ENCODE data around the gene OR6M1. TPM values are rescaled to one million over a fixed set of nuclear protein-coding genes. Genes with fewer than 3 reads are reported as not detected.

Gene OR6M1
- total and polyA plus RNA-seq, 9 of the 15 experiments (the other 6 are each of a cell fraction or from before 2014, with no cell fraction given), result not detected

DNA sequence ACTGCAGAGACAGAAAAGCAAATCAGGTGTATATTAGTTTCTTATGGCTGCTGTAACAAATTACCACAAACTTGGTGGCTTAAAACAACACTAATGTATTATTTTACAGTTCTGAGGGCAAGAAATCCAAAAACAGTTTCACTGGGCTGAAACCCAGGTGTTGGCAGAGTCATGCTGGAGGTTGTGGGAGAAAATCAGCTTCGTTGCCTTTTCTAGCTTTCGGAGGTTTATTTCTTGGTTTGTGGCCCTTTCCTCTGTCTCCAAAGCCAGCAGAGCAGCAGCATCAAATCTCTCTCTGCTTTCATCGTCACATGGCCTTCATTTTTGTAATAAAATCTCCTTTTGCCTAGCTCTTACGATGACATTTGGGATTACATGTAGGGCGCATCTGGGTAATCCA lies 33.0 kb upstream of the OR6M1 start (continued):
- no peak for TF ChIP-seq JUND (IDR thresholded peaks at IDR 0.05; ENCODE audit: borderline replicate concordance, low read depth, low read length)
- no peak for TF ChIP-seq JUND (tag; IDR thresholded peaks at IDR 0.05; ENCODE audit: borderline replicate concordance, low read depth, low read length)
- no peak for TF ChIP-seq DDX20 (tag; IDR thresholded peaks at IDR 0.05; ENCODE audit: low read depth)
- no peak for TF ChIP-seq TFAM (CRISPR knock-in tag; conservative IDR thresholded peaks at IDR 0.05)
- TF ChIP-seq PHF20 (IDR thresholded peaks at IDR 0.05; ENCODE audit: partially characterized antibody), result no peak
- TF ChIP-seq ARHGAP35 (IDR thresholded peaks at IDR 0.05; ENCODE audit: partially characterized antibody), result no peak
- no peak for TF ChIP-seq ZNF140 (CRISPR knock-in tag; IDR thresholded peaks at IDR 0.05)
- TF ChIP-seq SMAD3 (CRISPR knock-in tag; conservative IDR thresholded peaks at IDR 0.05), result no peak

DNA sequence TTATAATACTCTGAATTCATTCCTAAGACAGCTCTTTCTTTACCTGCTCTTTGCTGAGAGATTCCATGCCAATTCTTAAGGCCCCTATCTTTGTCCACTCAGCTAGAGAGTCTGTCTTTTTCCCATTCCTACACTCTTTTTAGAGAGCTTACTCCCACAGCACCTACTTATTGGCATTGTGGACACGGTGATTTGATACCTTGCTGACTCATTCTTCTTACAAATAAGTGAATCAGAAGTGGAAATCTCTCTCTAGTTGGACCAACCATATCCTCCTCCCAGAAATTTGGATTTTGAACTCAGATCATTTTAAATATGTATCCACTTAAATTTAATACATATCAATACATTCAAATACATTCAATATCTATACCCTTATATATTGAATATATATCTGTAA lies 32.5 kb upstream of the OR6M1 start:
- no peak overlapping the region for H3K9ac ChIP-seq (ENCODE audit: insufficient read depth in 1 of 2, low read depth in 2 of 2, low read length in 2 of 2)
- no TSS peak for BruUV-seq (replicated peaks)
- no peak overlapping the region for H3K27ac ChIP-seq (ENCODE audit: extremely low read depth, low read depth, low read length)
- no peaks in the 10 kb centered on the region for H3K36me3 ChIP-seq (ENCODE audit: control insufficient read depth, insufficient read depth, low read length)
- H2AFZ ChIP-seq (ENCODE audit: low read depth, low read length), result no peak overlapping the region
- no peaks in the 10 kb centered on the region for H3K79me2 ChIP-seq (ENCODE audit: control insufficient read depth, insufficient read depth, low read length)
- DNase-seq (ENCODE audit: extremely low read depth in 1 of 4, low spot score in 3 of 4) (no peak), ATAC-seq (no peak), FAIRE-seq (no peak)
- no peaks in the 10 kb centered on the region for H3K9me1 ChIP-seq (ENCODE audit: control insufficient read depth, insufficient read depth, low read length)
- in situ Hi-C loops (cut with MboI), result no loop called here
- ChIA-PET CTCF (ENCODE audit: low intra/inter-chr PET ratio) (no interaction called here), POLR2A (no interaction called here)
- no peaks in the 10 kb centered on the region for H3K9me3 ChIP-seq (replicated peaks; ENCODE audit: control insufficient read depth, insufficient read depth, low read depth, low read length)
- 0% methylated on average over 1 of the region's 1 CpG for WGBS (ENCODE audit: insufficient coverage, low coverage, missing lambda C conversion rate)
- no peak overlapping the region for H3K4me3 ChIP-seq
- intact Hi-C loops (cut with micrococcal nuclease), result no loop called here
- no peaks in the 10 kb centered on the region for H4K20me1 ChIP-seq (replicated peaks; ENCODE audit: control insufficient read depth, insufficient read depth, low read length)
- no peak overlapping the region for H3K4me2 ChIP-seq (ENCODE audit: insufficient read depth, low read length)
- peaks cover 0 to 6% of the 10 kb centered on the region in 2 experiments; a peak in 1 of 5 replicates for H3K27me3 ChIP-seq (ENCODE audit: control insufficient read depth in 2 of 2, insufficient read depth in 2 of 2, low read length in 2 of 2)
- H3K4me1 ChIP-seq (replicated peaks in 1 of 2; ENCODE audit: control insufficient read depth in 2 of 2, insufficient read depth in 2 of 2, low read length in 2 of 2), result no peaks in the 10 kb centered on the region
- TF ChIP-seq RB1 (IDR thresholded peaks at IDR 0.05; ENCODE audit: low read depth) (no peak), NFIC (IDR thresholded peaks at IDR 0.05) (no peak), U2AF1 (optimal IDR thresholded peaks at IDR 0.05; ENCODE audit: low read depth, low read length) (no peak), CBX3 (IDR thresholded peaks at IDR 0.05; ENCODE audit: borderline replicate concordance in 1 of 2, low read length in 2 of 2) (no peak), TBL1XR1 (IDR thresholded peaks at IDR 0.05; ENCODE audit: low read length in 2 of 2) (no peak), PHF20 (IDR thresholded peaks at IDR 0.05; ENCODE audit: partially characterized antibody) (no peak), SUPT5H (IDR thresholded peaks at IDR 0.05) (no peak), ZNF354B (CRISPR knock-in tag; IDR thresholded peaks at IDR 0.05) (no peak), TEAD4 (IDR thresholded peaks at IDR 0.05; ENCODE audit: low read length) (no peak), TEAD4 (CRISPR knock-in tag; IDR thresholded peaks at IDR 0.05; ENCODE audit: borderline replicate concordance) (no peak), XRCC3 (IDR thresholded peaks at IDR 0.05) (no peak), DMBX1 (CRISPR knock-in tag; IDR thresholded peaks at IDR 0.05; ENCODE audit: borderline replicate concordance) (no peak)
- TF ChIP-seq, protein P1, sequence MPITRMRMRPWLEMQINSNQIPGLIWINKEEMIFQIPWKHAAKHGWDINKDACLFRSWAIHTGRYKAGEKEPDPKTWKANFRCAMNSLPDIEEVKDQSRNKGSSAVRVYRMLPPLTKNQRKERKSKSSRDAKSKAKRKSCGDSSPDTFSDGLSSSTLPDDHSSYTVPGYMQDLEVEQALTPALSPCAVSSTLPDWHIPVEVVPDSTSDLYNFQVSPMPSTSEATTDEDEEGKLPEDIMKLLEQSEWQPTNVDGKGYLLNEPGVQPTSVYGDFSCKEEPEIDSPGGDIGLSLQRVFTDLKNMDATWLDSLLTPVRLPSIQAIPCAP (CRISPR knock-in tag; IDR thresholded peaks at IDR 0.05; ENCODE audit: borderline replicate concordance), result no peak
- TF ChIP-seq, protein P2, sequence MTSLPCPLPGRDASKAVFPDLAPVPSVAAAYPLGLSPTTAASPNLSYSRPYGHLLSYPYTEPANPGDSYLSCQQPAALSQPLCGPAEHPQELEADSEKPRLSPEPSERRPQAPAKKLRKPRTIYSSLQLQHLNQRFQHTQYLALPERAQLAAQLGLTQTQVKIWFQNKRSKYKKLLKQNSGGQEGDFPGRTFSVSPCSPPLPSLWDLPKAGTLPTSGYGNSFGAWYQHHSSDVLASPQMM (CRISPR knock-in tag; IDR thresholded peaks at IDR 0.05), result no peak
- TF ChIP-seq, protein P3, sequence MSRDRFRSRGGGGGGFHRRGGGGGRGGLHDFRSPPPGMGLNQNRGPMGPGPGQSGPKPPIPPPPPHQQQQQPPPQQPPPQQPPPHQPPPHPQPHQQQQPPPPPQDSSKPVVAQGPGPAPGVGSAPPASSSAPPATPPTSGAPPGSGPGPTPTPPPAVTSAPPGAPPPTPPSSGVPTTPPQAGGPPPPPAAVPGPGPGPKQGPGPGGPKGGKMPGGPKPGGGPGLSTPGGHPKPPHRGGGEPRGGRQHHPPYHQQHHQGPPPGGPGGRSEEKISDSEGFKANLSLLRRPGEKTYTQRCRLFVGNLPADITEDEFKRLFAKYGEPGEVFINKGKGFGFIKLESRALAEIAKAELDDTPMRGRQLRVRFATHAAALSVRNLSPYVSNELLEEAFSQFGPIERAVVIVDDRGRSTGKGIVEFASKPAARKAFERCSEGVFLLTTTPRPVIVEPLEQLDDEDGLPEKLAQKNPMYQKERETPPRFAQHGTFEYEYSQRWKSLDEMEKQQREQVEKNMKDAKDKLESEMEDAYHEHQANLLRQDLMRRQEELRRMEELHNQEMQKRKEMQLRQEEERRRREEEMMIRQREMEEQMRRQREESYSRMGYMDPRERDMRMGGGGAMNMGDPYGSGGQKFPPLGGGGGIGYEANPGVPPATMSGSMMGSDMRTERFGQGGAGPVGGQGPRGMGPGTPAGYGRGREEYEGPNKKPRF (IDR thresholded peaks at IDR 0.05; ENCODE audit: low read depth, low read length), result no peak

Data from K562 (cell line).